GM21528 (cell line): ENCODE measurements around the gene OR10K1.

ENCODE experiments used
- ATAC-seq: cut with Tn5 transposase; IDR thresholded peaks from one replicate; pipeline ENCODE4 v1.9.1; 2021; ENCODE audit warnings: mild to moderate bottlenecking, moderate library complexity; ENCODE audit not compliant: unreplicated experiment, low FRiP score

Gene OR10K1

DNA sequence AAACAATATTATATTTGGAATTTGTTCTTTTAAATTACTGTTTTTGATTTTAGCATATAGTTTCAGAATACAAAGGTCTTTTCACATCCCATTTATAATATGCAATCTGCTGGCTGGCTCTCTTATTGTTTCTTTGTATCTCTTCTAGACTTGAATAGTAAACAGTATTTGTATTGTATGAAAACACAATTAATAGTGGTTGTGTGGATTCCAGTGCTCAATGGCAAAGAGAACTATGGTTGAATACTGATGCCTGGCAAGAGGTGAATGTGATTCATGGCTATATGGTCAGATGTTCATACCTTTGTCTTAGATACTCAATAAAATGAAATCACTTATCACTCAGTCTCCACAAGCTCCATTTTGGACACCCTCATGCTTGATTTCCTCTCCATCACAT, 55.3 kb downstream of the OR10K1 start:
- ATAC-seq, result no peak
